Liver (tissue), 9 donors: Measurements from ENCODE around the gene DNAJB1. TPM values are rescaled to one million over a fixed set of nuclear protein-coding genes. Genes with fewer than 3 reads are reported as not detected.

Experiments used
- DNase-seq: peaks from one replicate; pipeline ENCODE4 v3.0.0-alpha.2; 2017; ENCODE audit warnings: low spot score
- H3K27ac ChIP-seq, 2 donors: one replicate each; pipeline ENCODE4 v1.7.0; 2013; ENCODE audit warnings: inconsistent platforms in 2 of 2, low read length in 2 of 2, control low read depth in 1 of 2, low read depth in 1 of 2, mild to moderate bottlenecking in 1 of 2
- H3K27me3 ChIP-seq, 4 donors: one replicate each; pipeline versions ENCODE4 v1.6.1 to v1.7.0; 2013; ENCODE audit warnings: low read length in 3 of 4, inconsistent platforms in 1 of 4, mild to moderate bottlenecking in 1 of 4, moderate library complexity in 1 of 4; ENCODE audit not compliant: control insufficient read depth in 4 of 4, insufficient read depth in 4 of 4
- H3K36me3 ChIP-seq, 4 donors: one replicate each; pipeline versions ENCODE4 v1.6.1 to v1.7.0; 2013; ENCODE audit warnings: low read length in 3 of 4, mild to moderate bottlenecking in 3 of 4, low read depth in 1 of 4, moderate library complexity in 1 of 4; ENCODE audit not compliant: control insufficient read depth in 4 of 4, insufficient read depth in 3 of 4
- H3K4me1 ChIP-seq, 4 donors: one replicate each; pipeline versions ENCODE4 v1.6.1 to v1.7.0; 2013; ENCODE audit warnings: low read length in 3 of 4, mild to moderate bottlenecking in 3 of 4, moderate library complexity in 1 of 4; ENCODE audit not compliant: control insufficient read depth in 4 of 4, insufficient read depth in 4 of 4
- H3K4me3 ChIP-seq, 3 donors: one replicate each; pipeline versions ENCODE4 v1.6.1 to v1.7.0; 2013; ENCODE audit warnings: low read length in 3 of 3, control low read depth in 1 of 3, low read depth in 1 of 3, mild to moderate bottlenecking in 1 of 3
- H3K9ac ChIP-seq, 2 donors: one replicate each; pipeline ENCODE4 v1.7.0; 2013; ENCODE audit warnings: low read length in 2 of 2, mild to moderate bottlenecking in 2 of 2, moderate library complexity in 2 of 2, control low read depth in 1 of 2, low read depth in 1 of 2
- H3K9me3 ChIP-seq, 4 donors: one replicate each; pipeline versions ENCODE4 v1.6.1 to v1.7.0; 2013; ENCODE audit warnings: low read length in 3 of 4; ENCODE audit not compliant: control insufficient read depth in 4 of 4
- CTCF ChIP-seq: fragments of 150-350 bp; IDR thresholded peaks from 2 replicates; pipeline ENCODE4 v1.5.1; 2017; ENCODE audit warnings: improper control_type of control experiment, low read depth, low read length; ENCODE audit not compliant: missing input control
- EGR1 ChIP-seq, 2 donors: IDR thresholded peaks; 2 replicates each; pipeline ENCODE4 v1.6.1; 2016 to 2018; ENCODE audit warnings: antibody characterized with exemption in 2 of 2, low read depth in 2 of 2
- FOXA1 ChIP-seq: IDR thresholded peaks from 2 replicates; pipeline ENCODE4 v1.6.1; 2016; ENCODE audit warnings: antibody characterized with exemption
- FOXA2 ChIP-seq: IDR thresholded peaks from 2 replicates; pipeline ENCODE4 v1.6.1; 2016; ENCODE audit warnings: antibody characterized with exemption
- GABPA ChIP-seq, 2 donors: IDR thresholded peaks in 1 of 2; conservative IDR thresholded peaks in 1 of 2; 2 replicates each; pipeline ENCODE4 v1.6.1; 2016; ENCODE audit warnings: antibody characterized with exemption in 2 of 2, mild to moderate bottlenecking in 1 of 2, moderate library complexity in 1 of 2
- HNF4A ChIP-seq, 2 donors: conservative IDR thresholded peaks; 2 replicates each; pipeline ENCODE4 v1.6.1; 2016; ENCODE audit warnings: antibody characterized with exemption in 2 of 2, mild to moderate bottlenecking in 2 of 2
- HNF4G ChIP-seq: IDR thresholded peaks from 2 replicates; pipeline ENCODE4 v1.6.1; 2016; ENCODE audit warnings: antibody characterized with exemption
- NR2F2 ChIP-seq: IDR thresholded peaks from 2 replicates; pipeline ENCODE4 v1.6.1; 2016; ENCODE audit warnings: antibody characterized with exemption
- RAD21 ChIP-seq, 2 donors: IDR thresholded peaks; 2 replicates each; pipeline ENCODE4 v1.6.1; 2016; ENCODE audit warnings: antibody characterized with exemption in 2 of 2, mild to moderate bottlenecking in 2 of 2
- RXRA ChIP-seq, 2 donors: IDR thresholded peaks; 2 replicates each; pipeline ENCODE4 v1.6.1; 2017 to 2018; ENCODE audit warnings: antibody characterized with exemption in 2 of 2, mild to moderate bottlenecking in 1 of 2
- TAF1 ChIP-seq: conservative IDR thresholded peaks from 2 replicates; pipeline ENCODE4 v1.6.1; 2016; ENCODE audit warnings: antibody characterized with exemption, mild to moderate bottlenecking
- YY1 ChIP-seq: IDR thresholded peaks from 2 replicates; pipeline ENCODE4 v1.6.1; 2016; ENCODE audit warnings: antibody characterized with exemption, mild to moderate bottlenecking
- ZBTB33 ChIP-seq: IDR thresholded peaks from 2 replicates; pipeline ENCODE4 v1.6.1; 2016; ENCODE audit warnings: antibody characterized with exemption
- WGBS: extraction: QIAGEN DNeasy Blood & Tissue Kit; methylation state at CpG from one replicate; pipeline ENCODE4 v1.1.7; 2013; 5-methylcytosine and 5-hydroxymethylcytosine counted together
- polyA plus RNA-seq, 2 donors: library from polyadenylated mRNA; stranded (reverse) in 1 of 2; unstranded in 1 of 2; fragments of 200-250 nt in 1 of 2; fragments of >200 nt in 1 of 2; fragmentation: Nextera tagmentation in 1 of 2; extraction: Ambion mirVana in 1 of 2; gene quantifications; one replicate each; pipeline versions ENCODE4 v1.2.1 to v1.2.3, GENCODE V29; 2013 to 2015
- total RNA-seq, 2 donors: library from RNA; depleted of rRNA; stranded (reverse); fragments of >200 nt; gene quantifications; one replicate each; pipeline ENCODE4 v1.2.3, GENCODE V29; 2014
- TF ChIP-seq, protein P1 (sequence below): IDR thresholded peaks from 2 replicates; pipeline ENCODE4 v1.6.1; 2016; ENCODE audit warnings: antibody characterized with exemption
- TF ChIP-seq, protein P2 (sequence below): IDR thresholded peaks from 2 replicates; pipeline ENCODE4 v1.6.1; 2016; ENCODE audit warnings: antibody characterized with exemption, mild to moderate bottlenecking
- TF ChIP-seq, protein P3 (sequence below): IDR thresholded peaks from 2 replicates; pipeline ENCODE4 v1.6.1; 2016; ENCODE audit warnings: antibody characterized with exemption
- donor health status: healthy.
- donor health status: healthy.
- donor health status: healthy.
- donor health status: healthy.
- donor health status: healthy.

Gene DNAJB1
- total and polyA plus RNA-seq, 4 donors = 29.4 to 43.0 (median 34.5) TPM

GRCh38 chr19:14467816-14468215, 50.4 kb downstream of the DNAJB1 start:
- H3K9me3 ChIP-seq = no peaks in the 10 kb centered on the region
- H3K27ac ChIP-seq = no peak overlapping the region
- peaks cover 15 to 43% (median 17%) of the 10 kb centered on the region in 4 donors for H3K36me3 ChIP-seq
- H3K4me1 ChIP-seq = peaks cover 0 to 8% (median 6%) of the 10 kb centered on the region in 4 donors
- H3K27me3 ChIP-seq = peaks cover 0 to 3% (median 0%) of the 10 kb centered on the region in 4 donors
- TF ChIP-seq, protein P1, sequence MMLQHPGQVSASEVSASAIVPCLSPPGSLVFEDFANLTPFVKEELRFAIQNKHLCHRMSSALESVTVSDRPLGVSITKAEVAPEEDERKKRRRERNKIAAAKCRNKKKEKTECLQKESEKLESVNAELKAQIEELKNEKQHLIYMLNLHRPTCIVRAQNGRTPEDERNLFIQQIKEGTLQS = no peak
- TF ChIP-seq RAD21 (IDR thresholded peaks at IDR 0.05) (no peak), EGR1 (IDR thresholded peaks at IDR 0.05; ENCODE audit: low read depth in 2 of 2) (no peak), FOXA2 (no peak), NR2F2 (no peak), FOXA1 (no peak), HNF4A (conservative IDR thresholded peaks at IDR 0.05) (no peak), RXRA (IDR thresholded peaks at IDR 0.05) (no peak), TAF1 (no peak), YY1 (no peak), HNF4G (no peak), CTCF (no peak), ZBTB33 (no peak), GABPA (IDR thresholded peaks at IDR 0.05 in 1 of 2, conservative IDR thresholded peaks at IDR 0.05 in 1 of 2) (no peak)
- TF ChIP-seq, protein P2, sequence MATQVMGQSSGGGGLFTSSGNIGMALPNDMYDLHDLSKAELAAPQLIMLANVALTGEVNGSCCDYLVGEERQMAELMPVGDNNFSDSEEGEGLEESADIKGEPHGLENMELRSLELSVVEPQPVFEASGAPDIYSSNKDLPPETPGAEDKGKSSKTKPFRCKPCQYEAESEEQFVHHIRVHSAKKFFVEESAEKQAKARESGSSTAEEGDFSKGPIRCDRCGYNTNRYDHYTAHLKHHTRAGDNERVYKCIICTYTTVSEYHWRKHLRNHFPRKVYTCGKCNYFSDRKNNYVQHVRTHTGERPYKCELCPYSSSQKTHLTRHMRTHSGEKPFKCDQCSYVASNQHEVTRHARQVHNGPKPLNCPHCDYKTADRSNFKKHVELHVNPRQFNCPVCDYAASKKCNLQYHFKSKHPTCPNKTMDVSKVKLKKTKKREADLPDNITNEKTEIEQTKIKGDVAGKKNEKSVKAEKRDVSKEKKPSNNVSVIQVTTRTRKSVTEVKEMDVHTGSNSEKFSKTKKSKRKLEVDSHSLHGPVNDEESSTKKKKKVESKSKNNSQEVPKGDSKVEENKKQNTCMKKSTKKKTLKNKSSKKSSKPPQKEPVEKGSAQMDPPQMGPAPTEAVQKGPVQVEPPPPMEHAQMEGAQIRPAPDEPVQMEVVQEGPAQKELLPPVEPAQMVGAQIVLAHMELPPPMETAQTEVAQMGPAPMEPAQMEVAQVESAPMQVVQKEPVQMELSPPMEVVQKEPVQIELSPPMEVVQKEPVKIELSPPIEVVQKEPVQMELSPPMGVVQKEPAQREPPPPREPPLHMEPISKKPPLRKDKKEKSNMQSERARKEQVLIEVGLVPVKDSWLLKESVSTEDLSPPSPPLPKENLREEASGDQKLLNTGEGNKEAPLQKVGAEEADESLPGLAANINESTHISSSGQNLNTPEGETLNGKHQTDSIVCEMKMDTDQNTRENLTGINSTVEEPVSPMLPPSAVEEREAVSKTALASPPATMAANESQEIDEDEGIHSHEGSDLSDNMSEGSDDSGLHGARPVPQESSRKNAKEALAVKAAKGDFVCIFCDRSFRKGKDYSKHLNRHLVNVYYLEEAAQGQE = no peak
- DNase-seq = no peak
- 85% methylated on average over 9 of the region's 9 CpGs for WGBS
- H3K9ac ChIP-seq = no peak overlapping the region
- no peak overlapping the region for H3K4me3 ChIP-seq

DNA sequence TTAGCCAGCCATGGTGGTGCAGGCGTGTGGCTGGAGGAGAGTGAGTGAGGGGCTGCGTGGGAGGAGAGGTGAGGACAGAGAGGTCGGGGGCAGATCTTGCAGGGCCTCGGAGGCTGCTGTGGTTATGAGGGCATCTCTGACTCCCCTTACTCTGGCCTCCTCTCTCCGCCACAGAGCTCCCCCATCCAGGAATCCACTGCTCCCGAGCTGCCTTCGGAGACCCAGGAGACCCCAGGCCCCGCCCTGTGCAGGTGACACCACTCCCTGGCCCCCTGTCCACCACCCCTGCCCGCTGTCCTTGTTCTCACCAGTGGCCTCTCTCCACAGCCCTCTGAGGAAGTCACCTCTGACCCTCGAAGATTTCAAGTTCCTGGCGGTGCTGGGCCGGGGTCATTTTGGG, 50.8 kb downstream of the DNAJB1 start:
- H3K4me1 ChIP-seq = peaks cover 0 to 6% (median 3%) of the 10 kb centered on the region in 4 donors
- no peak for DNase-seq
- H3K36me3 ChIP-seq = peaks cover 15 to 46% (median 17%) of the 10 kb centered on the region in 4 donors
- H3K4me3 ChIP-seq = no peak overlapping the region
- WGBS = 92% methylated on average over 12 of the region's 12 CpGs
- no peak overlapping the region for H3K9ac ChIP-seq
- no peak overlapping the region for H3K27ac ChIP-seq
- H3K9me3 ChIP-seq = no peaks in the 10 kb centered on the region
- peaks cover 0 to 3% (median 0%) of the 10 kb centered on the region in 4 donors for H3K27me3 ChIP-seq
- TF ChIP-seq RXRA (IDR thresholded peaks at IDR 0.05) (no peak), ZBTB33 (no peak), TAF1 (no peak), CTCF (no peak)
- TF ChIP-seq, protein P3, sequence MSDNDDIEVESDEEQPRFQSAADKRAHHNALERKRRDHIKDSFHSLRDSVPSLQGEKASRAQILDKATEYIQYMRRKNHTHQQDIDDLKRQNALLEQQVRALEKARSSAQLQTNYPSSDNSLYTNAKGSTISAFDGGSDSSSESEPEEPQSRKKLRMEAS = no peak
- TF ChIP-seq, protein P2 = no peak
